Glomerular visceral epithelial cell (primary cell): ENCODE data around the gene MAMDC4.
"Not testable (repeated sequence)": the region's sequence is repeated elsewhere in the genome, so short reads cannot be mapped to it uniquely, and the experiment has no call there.

ENCODE experiments used
- DNase-seq: peaks from one replicate; pipeline ENCODE4 v3.0.0-alpha.2; 2016; ENCODE audit errors: extremely low spot score

The MAMDC4 gene

GRCh38 chr9:136851941-136852663 is at the start of gene MAMDC4:
Gene MAMDC4, plus strand, starts transcription at chr9:136852346. Its CDS starts 71 bp downstream, at chr9:136852417.
- DNase-seq, result no peak

DNA sequence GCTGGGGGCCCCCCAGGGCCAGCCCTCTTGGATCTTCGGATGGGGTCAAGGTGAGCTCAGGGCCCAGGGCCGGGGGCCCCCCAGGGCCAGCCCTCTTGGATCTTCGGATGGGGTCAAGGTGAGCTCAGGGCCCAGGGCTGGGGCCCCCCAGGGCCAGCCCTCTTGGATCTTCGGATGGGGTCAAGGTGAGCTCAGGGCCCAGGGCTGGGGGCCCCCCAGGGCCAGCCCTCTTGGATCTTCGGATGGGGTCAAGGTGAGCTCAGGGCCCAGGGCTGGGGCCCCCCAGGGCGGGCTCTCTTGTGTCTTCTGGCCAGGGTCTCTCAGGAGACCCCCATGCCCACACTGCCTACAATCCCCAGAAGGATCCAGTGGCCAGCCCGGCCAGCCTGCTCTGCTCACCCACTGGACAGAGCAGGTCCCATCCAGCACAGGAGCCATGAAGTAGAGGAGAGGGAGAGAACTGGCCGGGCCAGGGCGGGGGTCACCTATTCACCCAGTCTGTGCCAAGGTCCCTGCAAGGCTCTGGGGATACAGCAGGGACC is 49.1 kb upstream of the MAMDC4 start:
- not testable (repeated sequence) for DNase-seq

GRCh38 chr9:136803551-136804508 is 48.3 kb upstream of the MAMDC4 start:
- no peak for DNase-seq

- no peak for DNase-seq
Observed at GRCh38 chr9:136804509-136805206, 47.5 kb upstream of the MAMDC4 start.

GRCh38 chr9:136805207-136805740 is 46.9 kb upstream of the MAMDC4 start:
- DNase-seq, result no peak

DNA sequence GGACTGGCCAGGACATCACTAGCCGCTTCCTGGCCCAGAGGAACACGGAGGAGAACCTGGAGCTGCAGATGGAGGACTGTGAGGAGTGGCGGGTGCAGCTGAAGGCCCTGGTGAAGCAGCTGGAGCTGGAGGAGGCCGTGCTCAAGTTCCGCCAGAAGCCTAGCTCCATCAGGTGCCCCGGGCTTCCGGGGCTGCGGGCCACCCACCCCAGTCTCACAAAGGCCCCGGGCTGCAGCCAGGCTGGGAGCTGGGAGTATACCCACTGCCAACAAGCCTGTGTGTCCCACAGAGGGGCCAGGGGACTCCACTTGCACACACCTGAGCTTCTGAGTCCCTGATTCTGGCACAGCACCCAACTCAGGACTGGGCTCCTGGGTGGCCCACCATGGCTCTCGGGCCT is 46.1 kb upstream of the MAMDC4 start:
- DNase-seq, result no peak

- DNase-seq, result no peak
Observed at GRCh38 chr9:136806631-136807201, 45.4 kb upstream of the MAMDC4 start.

GRCh38 chr9:136807281-136808074 is 44.7 kb upstream of the MAMDC4 start, which contains the start of gene RABL6:
Gene RABL6, plus strand, starts transcription at chr9:136807948. Its CDS starts 249 bp downstream, at chr9:136808197.
- peak; percentile 82 for DNase-seq

DNA sequence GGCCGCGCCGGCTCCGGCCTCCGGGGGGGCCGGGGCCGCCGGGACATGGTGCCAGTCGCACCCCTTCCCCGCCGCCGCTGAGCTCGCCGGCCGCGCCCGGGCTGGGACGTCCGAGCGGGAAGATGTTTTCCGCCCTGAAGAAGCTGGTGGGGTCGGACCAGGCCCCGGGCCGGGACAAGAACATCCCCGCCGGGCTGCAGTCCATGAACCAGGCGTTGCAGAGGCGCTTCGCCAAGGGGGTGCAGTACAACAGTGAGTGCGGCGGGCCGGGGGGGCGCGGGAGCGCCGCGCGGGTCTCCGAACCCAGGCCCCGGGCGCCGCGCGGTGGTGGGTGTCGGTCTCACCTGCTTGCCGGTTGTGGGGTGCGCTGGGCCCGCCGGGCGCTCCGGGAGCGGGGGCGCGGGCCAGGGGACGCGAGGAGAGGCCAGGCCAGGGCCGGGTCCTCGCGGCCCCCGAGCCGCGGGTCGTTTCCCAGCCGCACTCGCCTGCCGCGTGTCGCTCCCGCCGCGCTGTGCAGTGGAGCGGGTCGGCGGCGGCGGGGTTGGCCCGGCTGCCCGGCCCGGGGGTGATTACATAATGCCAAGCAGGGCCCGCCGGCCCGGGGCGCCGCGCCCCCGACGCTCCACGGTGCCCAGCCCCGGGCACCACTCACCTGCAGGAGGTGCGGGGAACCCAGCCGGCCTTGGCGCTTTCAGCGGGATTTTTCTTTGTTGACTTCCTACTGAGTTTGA is 43.9 kb upstream of the MAMDC4 start:
- DNase-seq, result peak; percentile 49

GRCh38 chr9:136808806-136809158 is 43.4 kb upstream of the MAMDC4 start:
- peak; percentile 43 for DNase-seq

DNA sequence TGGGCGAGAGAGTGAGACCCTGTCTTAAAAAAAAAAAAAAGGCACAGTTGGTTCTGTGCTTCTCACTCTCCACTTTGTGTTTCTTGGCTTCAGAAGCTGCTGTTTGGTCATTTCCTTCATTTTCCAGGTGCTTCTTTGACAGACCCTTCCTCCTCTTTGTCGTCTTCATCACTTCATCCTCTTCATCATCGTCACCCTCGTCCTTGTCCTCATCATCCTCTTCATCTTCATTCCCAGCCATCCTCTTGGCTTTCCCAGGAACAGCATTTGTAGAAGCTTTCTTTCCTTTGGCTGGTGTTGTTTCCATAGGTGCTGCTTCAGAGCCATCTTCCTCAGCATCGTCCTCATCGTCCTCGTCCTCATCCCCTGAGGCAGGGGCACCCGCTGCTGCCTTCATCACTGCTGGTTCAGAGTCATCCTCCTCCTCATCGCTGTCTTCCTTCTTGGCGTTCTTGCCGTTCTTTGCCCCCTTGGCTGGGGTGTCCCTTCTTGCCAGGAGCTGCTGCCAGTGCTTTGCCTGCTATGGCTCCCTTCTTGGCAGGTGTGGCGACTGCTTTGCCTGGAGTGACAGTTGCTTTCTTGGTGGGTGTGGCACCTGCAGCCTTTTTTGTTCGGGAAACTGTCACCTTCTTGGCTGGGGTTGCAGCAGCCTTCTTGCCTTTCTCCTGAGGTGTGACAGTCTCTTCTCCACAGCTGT is 37.3 kb upstream of the MAMDC4 start:
- no peak for DNase-seq

DNA sequence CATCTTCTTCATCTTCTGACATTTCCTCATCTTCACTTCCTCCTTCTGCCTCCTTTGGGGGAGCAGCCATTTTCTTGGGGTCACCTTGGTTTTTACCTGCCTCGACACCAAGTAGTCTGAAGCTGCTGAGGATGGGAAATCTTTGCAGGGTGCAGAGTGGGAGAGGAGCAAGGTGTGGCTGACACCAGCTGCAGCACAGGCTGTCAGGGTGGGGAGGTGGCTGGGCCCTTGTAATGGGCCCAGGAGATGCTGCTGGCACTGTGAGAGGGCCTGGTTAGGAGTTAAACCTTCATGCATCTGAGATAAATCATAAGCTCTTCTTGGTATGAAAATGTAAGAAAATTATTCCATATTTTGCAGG is 36.7 kb upstream of the MAMDC4 start:
- no peak for DNase-seq

GRCh38 chr9:136820971-136821825 is 30.9 kb upstream of the MAMDC4 start:
- no peak for DNase-seq

GRCh38 chr9:136821826-136822544 is 30.2 kb upstream of the MAMDC4 start:
- no peak for DNase-seq

GRCh38 chr9:136823136-136824046 is 28.8 kb upstream of the MAMDC4 start:
- DNase-seq, result no peak

DNA sequence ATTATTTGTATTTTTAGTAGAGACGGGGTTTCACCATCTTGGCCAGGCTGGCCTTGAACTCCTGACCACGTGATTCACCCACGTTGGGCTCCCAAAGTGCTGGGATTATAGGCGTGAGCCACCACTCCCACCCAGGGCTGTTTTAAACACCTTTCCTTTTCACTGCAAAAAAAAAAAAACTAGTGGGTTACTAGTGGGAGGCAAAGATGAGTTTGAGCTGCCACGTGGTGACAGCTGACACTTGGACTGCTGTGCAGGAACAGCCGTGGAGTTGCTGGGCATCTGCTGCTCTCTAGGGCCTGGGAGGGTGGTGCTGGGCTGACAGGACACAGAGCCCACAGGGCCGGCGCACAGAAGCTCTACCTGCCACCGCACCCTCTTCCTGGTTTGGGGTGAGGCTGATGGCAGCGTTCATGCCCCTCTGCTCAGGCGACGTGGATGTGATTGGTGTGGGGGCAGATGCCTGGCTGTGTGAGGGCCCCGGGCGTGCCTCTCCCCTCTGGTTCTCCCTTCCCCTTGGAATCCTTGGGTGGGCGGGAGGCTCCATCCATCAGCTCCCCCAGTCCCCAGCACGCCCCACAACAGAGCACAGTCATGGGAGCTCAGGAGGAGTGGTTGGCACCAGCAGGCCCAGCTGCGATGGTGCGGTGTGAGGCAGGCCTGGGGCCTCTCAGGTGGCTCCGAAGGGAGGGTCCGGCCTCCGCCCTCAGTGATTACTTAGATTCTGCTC is 27.5 kb upstream of the MAMDC4 start:
- DNase-seq, result no peak
